Endothelial cell of umbilical vein (primary cell): ENCODE data around the gene PDE3B. TPM values are rescaled to one million over a fixed set of nuclear protein-coding genes. Genes with fewer than 3 reads are reported as not detected.

ENCODE experiments used
- BruUV-seq: library from RNA; stranded (reverse); fragments of 400-500 nt; replicated peaks from 2 replicates; lab custom pipeline; 2021; lab: Mats Ljungman, UMichigan
- CTCF ChIA-PET: fragments of 300-600, 350-600 bp; sonication (Branson Sonifier 250); formaldehyde crosslinking; loops from one replicate; lab custom pipeline; 2021; ENCODE audit warnings: antibody characterized with exemption, inconsistent platforms; lab: Charles Lee
- POLR2A ChIA-PET: fragments of 300-600, 350-600 bp; sonication (Branson Sonifier 250); formaldehyde crosslinking; loops from one replicate; lab custom pipeline; 2021; ENCODE audit warnings: antibody characterized with exemption, inconsistent platforms; lab: Charles Lee
- DNase-seq: peaks from one replicate; pipeline ENCODE4 v3.0.0-alpha.2; 2011; ENCODE audit warnings: low read depth, low spot score
- FAIRE-seq: peaks from 2 replicates; lab custom pipeline; 2011; peaks lifted over from hg19 to GRCh38; lab: Jason Lieb, UNC
- H2AFZ ChIP-seq: 2 replicates; pipeline ENCODE4 v1.6.0; 2012; ENCODE audit warnings: low read depth, low read length, control low read depth, inconsistent platforms
- H3K27ac ChIP-seq: 2 replicates; pipeline ENCODE4 v1.5.1; 2011; ENCODE audit warnings: low read depth, mild to moderate bottlenecking, control low read depth, low read length, moderate library complexity; ENCODE audit not compliant: insufficient read depth
- H3K27me3 ChIP-seq, 2 experiments: 2 replicates each; pipeline versions ENCODE4 v1.6.0 to v1.6.1; 2011; ENCODE audit warnings: low read length in 2 of 2, mixed read lengths in 1 of 2; ENCODE audit not compliant: control insufficient read depth in 2 of 2, insufficient read depth in 2 of 2
- H3K36me3 ChIP-seq, 2 experiments: 2 replicates in 1 of 2; 3 replicates in 1 of 2; pipeline ENCODE4 v1.5.1; 2011; ENCODE audit warnings: low read length in 2 of 2, mild to moderate bottlenecking in 1 of 2, moderate library complexity in 1 of 2; ENCODE audit not compliant: control insufficient read depth in 2 of 2, insufficient read depth in 2 of 2; ENCODE audit errors: extremely low read depth in 1 of 2
- H3K4me1 ChIP-seq: 3 replicates; pipeline ENCODE4 v1.5.1; 2011; ENCODE audit warnings: mild to moderate bottlenecking, low read length; ENCODE audit not compliant: control insufficient read depth, insufficient read depth; ENCODE audit errors: extremely low read depth
- H3K4me2 ChIP-seq: 2 replicates; pipeline ENCODE4 v1.6.1; 2011; ENCODE audit warnings: low read length, control low read depth, mixed read lengths; ENCODE audit not compliant: insufficient read depth
- H3K4me3 ChIP-seq, 3 experiments: fragments of 200-600 bp in 1 of 3; sonication (generic), shearing (Covaris generic) in 1 of 3; replicated peaks in 1 of 3; 2 replicates each; pipeline ENCODE4 v1.5.1; 2011 to 2016; ENCODE audit warnings: control low read depth in 3 of 3, low read length in 3 of 3, mild to moderate bottlenecking in 2 of 3, inconsistent platforms in 1 of 3, low read depth in 1 of 3, moderate library complexity in 1 of 3; ENCODE audit not compliant: insufficient read depth in 1 of 3
- H3K79me2 ChIP-seq: 2 replicates; pipeline ENCODE4 v1.6.0; 2012; ENCODE audit warnings: low read length, inconsistent platforms; ENCODE audit not compliant: control insufficient read depth, insufficient read depth
- H3K9ac ChIP-seq: replicated peaks from 2 replicates; pipeline ENCODE3; 2011; ENCODE audit warnings: low read length, control low read depth; ENCODE audit not compliant: insufficient read depth; ENCODE audit errors: extremely low read depth
- H3K9me1 ChIP-seq: replicated peaks from 3 replicates; pipeline ENCODE4 v1.6.0; 2011; ENCODE audit warnings: mild to moderate bottlenecking, low read length; ENCODE audit not compliant: control insufficient read depth, insufficient read depth; ENCODE audit errors: extremely low read depth
- H3K9me3 ChIP-seq: replicated peaks from 2 replicates; pipeline ENCODE4 v1.5.1; 2012; ENCODE audit warnings: low read length, inconsistent platforms; ENCODE audit not compliant: control insufficient read depth, insufficient read depth
- H4K20me1 ChIP-seq: replicated peaks from 2 replicates; pipeline ENCODE3; 2011; ENCODE audit warnings: mild to moderate bottlenecking, low read length; ENCODE audit not compliant: control insufficient read depth, insufficient read depth; ENCODE audit errors: extremely low read depth
- EZH2 ChIP-seq: IDR thresholded peaks from 2 replicates; pipeline ENCODE4 v1.6.1; 2012; ENCODE audit warnings: borderline replicate concordance, low read depth, mild to moderate bottlenecking, moderate library complexity, low read length, inconsistent platforms; ENCODE audit not compliant: severe bottlenecking
- FOS ChIP-seq: IDR thresholded peaks from 2 replicates; pipeline ENCODE4 v1.6.1; 2011; ENCODE audit warnings: mild to moderate bottlenecking, low read length, moderate library complexity, borderline replicate concordance; ENCODE audit not compliant: insufficient read depth
- JUN ChIP-seq: IDR thresholded peaks from 2 replicates; pipeline ENCODE4 v1.6.1; 2011; ENCODE audit warnings: borderline replicate concordance, low read depth; ENCODE audit not compliant: insufficient read length, insufficient read depth
- MYC ChIP-seq: IDR thresholded peaks from one replicate; pipeline ENCODE4 v1.6.1; 2011; ENCODE audit warnings: mild to moderate bottlenecking, low read depth, low read length
- POLR2A ChIP-seq: IDR thresholded peaks from 2 replicates; pipeline ENCODE4 v1.6.1; 2012; ENCODE audit warnings: low read depth, mild to moderate bottlenecking, control low read depth, low read length
- dilution Hi-C: fragments of 300-500 bp; cut with MboI; formaldehyde crosslinking; loops from one replicate; pipeline ENCODE4 v1.15.0; 2019; ENCODE audit warnings: low sequenced_read_pairs; ENCODE audit not compliant: extremely low pct_ligation_motif_present
- intact Hi-C: fragments of 100-400 bp; cut with micrococcal nuclease; formaldehyde crosslinking; loops from one replicate; pipeline ENCODE4 v1.10.0; 2022
- polyA plus RNA-seq, 4 experiments: library from polyadenylated mRNA; depleted of rRNA in 3 of 4; stranded (reverse) in 3 of 4; unstranded in 1 of 4; fragments of >200 nt; gene quantifications; 2 replicates each; pipeline versions ENCODE4 v1.2.1 to v1.2.3, GENCODE V29; 2011 to 2012; ENCODE audit warnings: missing spikeins in 1 of 4
- total RNA-seq: library from RNA; stranded (reverse); gene quantifications from 2 replicates; pipeline ENCODE4 v1.2.3, GENCODE V29; 2021
- TF ChIP-seq, protein P1 (sequence below), 2 donors: IDR thresholded peaks; 1 replicate in 1 of 2; 2 replicates in 1 of 2; pipeline ENCODE4 v1.5.1; 2011; ENCODE audit warnings: low read length in 2 of 2, mild to moderate bottlenecking in 2 of 2, moderate library complexity in 2 of 2, control low read depth in 1 of 2, inconsistent platforms in 1 of 2, low read depth in 1 of 2; ENCODE audit not compliant: insufficient read depth in 1 of 2; ENCODE audit errors: extremely low read depth in 1 of 2
- TF ChIP-seq, protein P2 (sequence below): IDR thresholded peaks from 2 replicates; pipeline ENCODE4 v1.6.1; 2011; ENCODE audit not compliant: insufficient read depth, insufficient read length

Gene PDE3B
- total and polyA plus RNA-seq, 2 donors (not counting 3 experiments of a cell fraction or from before 2014, with no cell fraction given) = 0.26 to 1.9 TPM

- Histone ChIP-seq H3K9me1 (no peaks in the 10 kb centered on the region), H4K20me1 (no peaks in the 10 kb centered on the region), H3K4me2 (no peak overlapping the region), H3K27ac (no peak overlapping the region), H3K9ac (no peak overlapping the region), H3K9me3 (no peaks in the 10 kb centered on the region), H3K79me2 (peaks cover 4% of the 10 kb centered on the region), H3K36me3 (no peaks in the 10 kb centered on the region), H2AFZ (no peak overlapping the region), H3K27me3 (no peaks in the 10 kb centered on the region), H3K4me1 (no peaks in the 10 kb centered on the region), H3K4me3 (no peak overlapping the region)
- intact Hi-C loops = no loop called here
- TF ChIP-seq MYC (no peak), JUN (no peak)
- TF ChIP-seq, protein P1, sequence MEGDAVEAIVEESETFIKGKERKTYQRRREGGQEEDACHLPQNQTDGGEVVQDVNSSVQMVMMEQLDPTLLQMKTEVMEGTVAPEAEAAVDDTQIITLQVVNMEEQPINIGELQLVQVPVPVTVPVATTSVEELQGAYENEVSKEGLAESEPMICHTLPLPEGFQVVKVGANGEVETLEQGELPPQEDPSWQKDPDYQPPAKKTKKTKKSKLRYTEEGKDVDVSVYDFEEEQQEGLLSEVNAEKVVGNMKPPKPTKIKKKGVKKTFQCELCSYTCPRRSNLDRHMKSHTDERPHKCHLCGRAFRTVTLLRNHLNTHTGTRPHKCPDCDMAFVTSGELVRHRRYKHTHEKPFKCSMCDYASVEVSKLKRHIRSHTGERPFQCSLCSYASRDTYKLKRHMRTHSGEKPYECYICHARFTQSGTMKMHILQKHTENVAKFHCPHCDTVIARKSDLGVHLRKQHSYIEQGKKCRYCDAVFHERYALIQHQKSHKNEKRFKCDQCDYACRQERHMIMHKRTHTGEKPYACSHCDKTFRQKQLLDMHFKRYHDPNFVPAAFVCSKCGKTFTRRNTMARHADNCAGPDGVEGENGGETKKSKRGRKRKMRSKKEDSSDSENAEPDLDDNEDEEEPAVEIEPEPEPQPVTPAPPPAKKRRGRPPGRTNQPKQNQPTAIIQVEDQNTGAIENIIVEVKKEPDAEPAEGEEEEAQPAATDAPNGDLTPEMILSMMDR (IDR thresholded peaks at IDR 0.05; ENCODE audit: extremely low read depth in 1 of 2, insufficient read depth in 1 of 2, low read depth in 1 of 2, low read length in 2 of 2) = no peak
- TF ChIP-seq, protein P2, sequence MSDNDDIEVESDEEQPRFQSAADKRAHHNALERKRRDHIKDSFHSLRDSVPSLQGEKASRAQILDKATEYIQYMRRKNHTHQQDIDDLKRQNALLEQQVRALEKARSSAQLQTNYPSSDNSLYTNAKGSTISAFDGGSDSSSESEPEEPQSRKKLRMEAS = no peak
- dilution Hi-C loops = no loop called here
- DNase-seq (no peak), FAIRE-seq (no peak)
- no TSS peak for BruUV-seq
- ChIA-PET CTCF (no interaction called here), POLR2A (no interaction called here)
These were observed 241.2 kb downstream of the PDE3B start for GRCh38 chr11:14884667-14885273.

- H3K4me1 ChIP-seq = peaks cover 6% of the 10 kb centered on the region
- no peaks in the 10 kb centered on the region for H3K9me1 ChIP-seq
- H3K27ac ChIP-seq = no peak overlapping the region
- no peaks in the 10 kb centered on the region for H3K9me3 ChIP-seq
- TF ChIP-seq FOS (no peak), MYC (no peak), JUN (no peak), POLR2A (no peak), EZH2 (no peak)
- TF ChIP-seq, protein P2 = no peak
- TF ChIP-seq, protein P1 (IDR thresholded peaks at IDR 0.05; ENCODE audit: extremely low read depth in 1 of 2, insufficient read depth in 1 of 2, low read depth in 1 of 2, low read length in 2 of 2) = no peak
- no peaks in the 10 kb centered on the region for H3K27me3 ChIP-seq
- DNase-seq (no peak), FAIRE-seq (no peak)
- no peak overlapping the region for H3K9ac ChIP-seq
- dilution Hi-C loops = no loop called here
- H2AFZ ChIP-seq = no peak overlapping the region
- ChIA-PET CTCF (no interaction called here), POLR2A (no interaction called here)
- H4K20me1 ChIP-seq = no peaks in the 10 kb centered on the region
- H3K36me3 ChIP-seq = no peaks in the 10 kb centered on the region
- intact Hi-C loops = no loop called here
- no peak overlapping the region for H3K4me3 ChIP-seq
- no TSS peak for BruUV-seq
- H3K4me2 ChIP-seq = no peak overlapping the region
- peaks cover 4% of the 10 kb centered on the region for H3K79me2 ChIP-seq
These were observed 242.9 kb downstream of the PDE3B start for GRCh38 chr11:14886513-14886912.
